ENCODE results near the gene COMMD10.

- TF ChIP-seq POLR2AphosphoS5 (IDR thresholded peaks at IDR 0.05; ENCODE audit: low read depth, low read length) (no peak), REST (IDR thresholded peaks at IDR 0.05; ENCODE audit: insufficient read depth in 1 of 2, low read depth in 2 of 2, low read length in 2 of 2) (no peak), SIN3A (IDR thresholded peaks at IDR 0.05; ENCODE audit: borderline replicate concordance, insufficient read depth, low read length) (no peak)
These were observed 73.1 kb downstream of the COMMD10 start for GRCh38 chr5:116157902-116158301.
